ENCODE measurements around the gene CERS4.
"Not testable (repeated sequence)": the region's sequence is repeated elsewhere in the genome, so short reads cannot be mapped to it uniquely, and the experiment has no call there.

The CERS4 gene

DNA sequence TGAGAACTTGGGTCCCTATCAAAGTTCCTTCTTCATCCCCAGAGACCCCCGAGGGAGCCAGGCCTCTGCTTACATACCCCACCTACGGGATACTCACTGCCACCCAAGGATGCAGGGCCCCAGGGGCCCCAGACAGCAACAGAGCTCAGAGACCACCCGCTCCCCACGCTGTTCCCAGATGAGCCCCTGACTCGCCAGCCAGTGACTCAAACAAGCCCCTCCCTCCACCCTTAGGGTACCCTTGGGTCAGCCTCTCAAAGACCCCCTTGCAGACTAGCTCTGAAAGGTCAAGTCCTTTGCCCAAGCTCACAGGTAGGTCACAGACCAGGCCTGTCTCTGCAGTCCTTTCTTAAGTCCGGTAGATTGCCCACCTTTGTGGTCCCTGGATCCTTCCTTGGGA is 53.3 kb downstream of the CERS4 start:
- no peak for DNase-seq

DNA sequence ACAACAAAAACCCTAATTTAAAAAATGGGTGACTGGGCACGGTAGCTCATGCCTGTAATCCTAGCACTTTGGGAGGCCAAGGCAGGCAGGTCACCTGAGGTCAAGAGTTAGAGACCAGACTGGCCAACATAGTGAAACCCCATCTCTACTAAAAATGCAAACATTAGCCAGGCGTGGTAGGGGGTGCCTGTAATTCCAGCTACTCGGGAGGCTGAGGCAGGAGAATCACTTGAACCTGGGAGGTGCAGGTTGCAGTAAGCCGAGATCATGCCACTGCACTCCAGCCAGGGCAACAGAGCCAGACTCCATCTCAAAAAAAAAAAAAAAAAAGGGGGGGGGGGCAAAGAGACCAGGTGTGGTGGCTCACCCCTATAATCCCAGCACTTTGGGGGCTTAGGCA is 55.1 kb downstream of the CERS4 start:
- DNase-seq: not testable (repeated sequence)

DNA sequence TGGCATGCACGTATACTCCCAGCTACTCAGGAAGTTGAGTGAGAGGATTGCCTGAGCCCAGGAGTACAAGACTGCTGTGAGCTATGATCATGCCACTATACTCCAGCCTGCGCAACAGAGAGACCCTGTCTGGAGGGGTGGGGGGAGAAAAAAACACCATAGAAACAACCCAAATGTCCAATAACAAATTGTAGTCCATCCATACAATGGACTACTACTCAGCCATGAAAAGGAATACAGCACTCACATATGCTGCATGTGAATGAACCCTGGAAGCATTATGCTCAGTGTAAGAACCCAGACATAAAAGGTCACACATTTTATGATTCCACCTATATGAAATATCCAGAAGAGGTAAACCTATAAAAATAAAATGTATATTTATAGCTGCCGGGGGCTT is 56.7 kb downstream of the CERS4 start:
- no peak for DNase-seq

DNA sequence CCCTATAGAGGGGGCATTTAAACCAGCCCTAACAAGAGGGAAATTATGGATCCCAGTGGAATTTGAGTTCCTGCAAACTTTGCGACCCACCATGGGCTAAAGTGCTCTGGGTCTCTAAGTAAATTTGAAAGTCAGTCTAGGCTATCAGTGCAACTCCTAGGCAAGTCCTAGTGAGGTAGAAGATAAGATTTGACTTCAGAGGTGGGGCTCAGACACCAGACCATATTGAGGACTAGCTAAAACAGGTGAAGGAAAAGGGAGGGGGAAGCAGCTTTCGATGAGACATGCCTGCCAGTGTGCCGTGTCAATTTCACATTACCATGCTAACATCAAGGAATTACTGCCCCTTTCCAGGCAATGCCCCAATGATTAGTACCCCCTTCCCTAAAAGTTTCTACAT is 60.6 kb downstream of the CERS4 start:
- DNase-seq: no peak

DNA sequence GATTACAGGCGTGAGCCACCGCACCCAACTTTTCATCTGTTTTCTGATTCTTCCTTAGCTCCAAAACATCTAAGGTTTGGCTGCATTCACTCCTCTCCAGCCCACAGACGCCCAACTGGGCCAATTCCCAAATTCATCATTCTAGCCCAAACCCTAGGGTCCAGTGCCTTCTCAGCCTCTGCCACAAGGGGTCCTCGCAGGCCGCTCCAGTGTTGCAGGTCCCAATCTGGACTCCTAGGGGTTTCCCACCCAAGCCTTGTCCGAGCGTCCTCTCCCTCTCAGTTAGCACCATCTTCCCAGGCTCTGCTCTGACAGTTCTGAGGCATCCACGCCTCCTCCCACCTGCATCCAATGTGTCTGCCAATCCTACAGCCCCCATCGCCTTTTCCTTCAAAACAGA is 67.3 kb downstream of the CERS4 start:
- not testable (repeated sequence) for DNase-seq

DNA sequence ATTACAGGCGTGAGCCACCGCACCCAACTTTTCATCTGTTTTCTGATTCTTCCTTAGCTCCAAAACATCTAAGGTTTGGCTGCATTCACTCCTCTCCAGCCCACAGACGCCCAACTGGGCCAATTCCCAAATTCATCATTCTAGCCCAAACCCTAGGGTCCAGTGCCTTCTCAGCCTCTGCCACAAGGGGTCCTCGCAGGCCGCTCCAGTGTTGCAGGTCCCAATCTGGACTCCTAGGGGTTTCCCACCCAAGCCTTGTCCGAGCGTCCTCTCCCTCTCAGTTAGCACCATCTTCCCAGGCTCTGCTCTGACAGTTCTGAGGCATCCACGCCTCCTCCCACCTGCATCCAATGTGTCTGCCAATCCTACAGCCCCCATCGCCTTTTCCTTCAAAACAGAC is 82.2 kb downstream of the CERS4 start:
- not testable (repeated sequence) for DNase-seq

DNA sequence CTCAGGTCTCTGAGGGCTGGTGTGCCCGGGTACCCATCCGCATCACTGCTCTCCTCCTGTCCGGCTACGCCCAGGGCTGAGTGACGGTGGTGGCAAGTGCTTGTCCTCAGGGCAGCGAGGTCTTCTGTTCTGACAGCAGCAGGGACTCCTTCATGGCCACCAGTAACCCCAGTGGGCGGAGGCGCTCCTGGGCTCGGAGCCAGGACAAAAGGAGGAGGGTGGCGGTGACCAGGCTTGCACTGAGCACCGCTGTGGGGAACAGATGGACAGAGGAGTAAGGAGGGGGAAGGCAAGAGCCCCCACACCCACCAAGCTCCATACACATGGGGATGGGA is 93.2 kb downstream of the CERS4 start:
- no peak for DNase-seq

DNA sequence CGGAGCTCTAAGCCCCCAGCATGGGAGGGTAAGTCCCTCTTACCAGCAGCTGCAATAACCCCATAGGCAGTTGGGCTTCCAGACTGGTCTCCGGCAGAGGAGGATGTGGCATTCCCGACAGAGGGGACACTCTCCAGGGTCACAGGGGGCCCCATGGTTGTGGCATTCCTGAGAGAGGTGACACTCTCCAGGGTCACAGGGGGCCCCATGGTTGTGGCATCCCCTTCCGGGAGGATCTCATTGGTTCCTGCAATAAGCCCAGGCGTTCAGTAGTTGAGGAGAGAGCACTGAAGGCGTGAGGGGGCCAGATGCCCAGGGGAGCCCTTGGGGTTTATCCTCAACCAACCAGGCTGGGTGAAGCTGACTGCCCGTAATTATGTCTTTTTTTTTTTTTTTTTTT is 93.6 kb downstream of the CERS4 start:
- no peak for DNase-seq

DNA sequence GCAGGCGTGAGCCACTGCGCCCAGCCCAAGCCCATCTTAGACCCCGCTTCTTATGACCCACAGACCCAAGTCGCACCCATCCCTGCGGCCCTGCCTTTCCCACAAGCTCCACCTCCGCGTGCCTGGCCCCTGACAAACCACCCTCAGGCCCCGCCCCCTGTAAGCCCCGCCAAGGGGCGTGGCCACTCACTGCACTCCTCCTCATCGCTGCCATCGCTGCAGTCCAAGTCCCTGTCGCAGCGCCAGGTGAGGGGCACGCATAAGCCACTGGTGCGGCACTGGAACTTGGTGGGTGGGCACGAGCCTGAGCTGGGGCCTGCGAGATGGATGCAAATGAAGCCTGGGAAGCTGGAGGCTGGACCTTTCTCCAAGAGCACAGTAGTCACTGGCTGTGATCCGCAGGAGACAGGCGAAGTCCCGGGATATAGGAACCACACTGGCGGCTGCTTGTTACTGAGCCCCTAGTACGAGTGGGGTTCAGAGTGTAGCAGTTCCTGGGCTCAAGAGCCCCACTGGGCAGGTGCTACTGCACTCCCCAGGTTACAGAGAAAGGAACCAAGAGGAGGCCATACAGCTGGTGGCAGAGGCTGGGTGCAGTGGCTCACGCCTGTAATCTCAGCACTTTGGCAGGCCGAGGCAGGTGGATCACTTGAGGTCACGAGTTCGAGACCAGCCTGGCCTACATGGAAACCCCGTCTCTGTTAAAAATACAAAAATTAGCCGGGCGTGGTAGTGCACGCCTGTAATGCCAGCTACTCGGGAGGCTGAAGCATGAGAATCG is 95.9 kb downstream of the CERS4 start:
- DNase-seq: no peak

DNA sequence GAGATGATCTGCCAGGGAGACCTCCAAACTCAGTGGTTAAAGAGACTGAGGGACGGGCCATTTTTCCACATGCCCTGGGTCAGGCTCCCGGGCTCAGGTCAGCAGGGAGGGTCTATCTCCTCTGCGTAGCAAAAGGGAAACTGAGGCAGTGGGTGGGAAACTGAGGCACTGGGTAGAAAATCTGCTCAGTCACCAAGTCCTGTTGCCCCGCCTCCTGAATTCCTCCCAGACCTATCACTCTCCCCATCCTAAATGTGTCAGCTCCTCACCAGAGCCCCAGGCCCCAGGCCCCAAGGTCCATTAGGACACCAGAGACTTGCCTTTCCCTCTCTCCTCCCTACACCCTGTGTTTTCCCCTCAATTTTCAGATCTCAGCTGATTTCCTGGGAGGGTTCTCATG is 96.6 kb downstream of the CERS4 start:
- no peak for DNase-seq

DNA sequence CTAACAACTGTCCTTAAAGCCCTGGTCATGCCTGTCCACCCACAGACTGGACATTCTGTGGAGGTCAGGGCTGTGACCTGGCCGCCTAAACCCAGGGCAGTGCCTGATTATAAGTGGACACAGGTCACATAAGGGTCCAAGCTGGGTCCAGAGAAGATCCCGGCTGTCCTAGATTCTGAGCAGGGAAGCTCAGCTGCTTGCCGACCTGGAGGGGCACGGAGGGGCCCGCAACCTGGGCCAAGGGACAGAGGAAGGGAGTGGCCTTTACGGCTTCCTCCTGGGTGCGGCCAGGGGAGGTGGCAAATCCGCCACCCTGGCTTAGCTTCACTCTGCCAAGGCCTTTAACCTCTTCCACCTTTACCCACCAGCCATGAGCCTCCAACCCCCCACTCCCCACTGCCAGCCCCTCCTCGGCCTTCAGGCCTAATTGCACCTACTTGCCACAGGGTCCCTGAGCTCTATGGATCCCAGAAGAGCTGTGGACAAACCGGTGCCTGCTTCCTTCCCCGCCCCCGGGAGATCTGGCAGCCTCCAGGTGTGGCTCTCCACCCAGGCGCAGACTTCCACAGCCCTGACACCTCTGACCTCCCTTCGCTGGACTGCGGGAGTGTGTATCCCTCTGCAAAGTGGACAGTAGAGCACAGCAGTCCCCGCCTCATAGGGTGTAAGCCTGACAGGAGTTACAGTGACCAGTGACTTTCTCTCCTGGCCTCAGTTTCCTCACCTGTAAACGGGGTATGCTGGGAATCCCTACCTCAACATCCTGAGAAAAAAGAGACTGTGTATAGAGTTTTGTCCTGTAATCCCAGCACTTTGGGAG is 97.3 kb downstream of the CERS4 start:
- DNase-seq: no peak

DNA sequence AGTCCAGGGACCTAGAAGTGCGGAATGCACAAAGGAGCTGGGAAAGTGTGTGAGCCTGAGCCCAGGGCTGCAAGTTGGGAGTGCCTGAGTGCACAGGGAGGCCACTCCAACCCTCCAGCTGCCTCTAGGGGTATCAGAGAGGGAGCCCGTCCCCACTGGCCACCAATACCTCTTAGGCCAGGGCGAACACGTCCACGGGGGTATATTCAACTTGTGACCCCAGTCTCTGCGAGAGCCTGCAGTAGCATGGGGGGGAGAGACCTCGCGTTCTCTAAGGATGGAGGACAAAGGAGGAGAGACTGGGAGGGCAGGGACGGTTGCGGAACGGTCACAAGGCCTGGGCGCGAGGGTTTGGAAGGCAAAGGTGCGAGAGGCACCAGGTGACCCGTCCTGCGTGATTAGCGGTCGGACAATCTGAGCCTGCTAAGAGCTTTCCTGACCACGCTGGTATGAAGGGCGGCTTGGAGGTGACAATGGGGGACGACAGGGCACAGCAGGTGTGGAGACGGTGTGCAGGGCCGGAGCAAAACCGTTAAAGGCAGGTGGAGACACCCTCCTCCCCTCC is 98.3 kb downstream of the CERS4 start:
- no peak for DNase-seq

DNA sequence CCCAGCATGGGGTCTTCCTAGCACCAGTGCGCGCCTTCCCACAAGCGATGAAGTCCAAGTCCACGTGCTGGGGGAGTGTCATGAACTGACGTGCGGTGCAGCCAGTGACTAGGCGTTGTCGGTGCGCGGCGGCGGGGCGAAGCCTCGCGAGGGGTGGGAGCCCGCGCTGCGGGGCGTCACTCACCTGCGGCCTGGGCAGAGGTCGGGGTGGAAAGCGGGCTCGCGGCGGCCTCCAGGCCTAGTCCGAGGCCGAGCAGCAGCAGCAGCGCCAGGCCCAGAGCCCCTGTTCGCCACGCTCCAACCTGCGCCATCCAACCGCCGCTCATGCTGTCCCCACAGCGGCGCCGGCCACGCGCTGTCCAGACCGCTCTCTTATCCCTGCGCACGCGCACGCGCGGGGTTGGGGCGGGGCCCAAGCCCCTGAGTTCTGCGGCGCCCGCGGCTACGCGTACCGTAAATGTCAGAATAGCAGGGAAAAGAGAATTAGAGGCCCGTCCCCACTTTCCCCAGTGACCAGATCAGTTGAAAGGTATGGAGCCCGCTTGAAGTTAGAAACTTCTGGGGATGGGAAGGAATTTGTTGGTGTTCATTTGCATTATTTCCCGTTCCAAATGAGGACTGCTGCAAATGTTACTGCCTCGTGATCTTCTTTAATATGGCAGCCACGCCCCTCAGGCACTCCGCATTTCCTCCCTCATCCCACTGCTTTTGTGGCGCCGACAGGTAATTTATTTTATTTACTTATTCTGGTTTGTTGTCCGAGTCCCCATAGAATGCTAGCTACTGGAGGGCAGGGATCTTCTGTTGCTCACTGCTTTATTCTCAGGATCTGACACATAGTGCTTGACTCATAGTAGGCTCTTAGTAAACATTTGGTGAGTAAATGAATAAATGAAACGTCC is 99.0 kb downstream of the CERS4 start, which contains the start of gene CD320:
Gene CD320 (minus strand): TSS at position 394 of the 902 bp plus-strand sequence. CDS start 68 bp downstream, at position 326.
- DNase-seq: peak; percentile 98

DNA sequence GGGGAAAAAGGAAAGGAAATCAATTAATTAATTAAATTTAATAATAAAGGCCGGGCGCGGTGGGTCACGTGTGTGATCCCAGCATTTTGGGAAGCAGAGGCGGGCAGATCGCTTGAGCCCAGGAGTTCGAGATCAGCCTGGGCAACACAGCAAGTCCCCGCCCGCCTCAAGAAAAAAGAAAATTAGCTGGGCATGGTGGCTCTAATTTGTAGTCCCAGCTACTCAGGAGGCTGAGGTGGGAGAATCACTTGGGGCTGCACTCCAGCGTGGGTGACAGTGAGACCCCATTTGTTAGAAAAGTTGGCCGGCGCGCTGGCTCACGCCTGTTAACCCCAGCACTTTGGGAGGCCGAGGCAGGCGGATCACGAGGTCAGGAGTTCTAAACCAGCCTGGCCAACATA is 99.7 kb downstream of the CERS4 start:
- DNase-seq: no peak

DNA sequence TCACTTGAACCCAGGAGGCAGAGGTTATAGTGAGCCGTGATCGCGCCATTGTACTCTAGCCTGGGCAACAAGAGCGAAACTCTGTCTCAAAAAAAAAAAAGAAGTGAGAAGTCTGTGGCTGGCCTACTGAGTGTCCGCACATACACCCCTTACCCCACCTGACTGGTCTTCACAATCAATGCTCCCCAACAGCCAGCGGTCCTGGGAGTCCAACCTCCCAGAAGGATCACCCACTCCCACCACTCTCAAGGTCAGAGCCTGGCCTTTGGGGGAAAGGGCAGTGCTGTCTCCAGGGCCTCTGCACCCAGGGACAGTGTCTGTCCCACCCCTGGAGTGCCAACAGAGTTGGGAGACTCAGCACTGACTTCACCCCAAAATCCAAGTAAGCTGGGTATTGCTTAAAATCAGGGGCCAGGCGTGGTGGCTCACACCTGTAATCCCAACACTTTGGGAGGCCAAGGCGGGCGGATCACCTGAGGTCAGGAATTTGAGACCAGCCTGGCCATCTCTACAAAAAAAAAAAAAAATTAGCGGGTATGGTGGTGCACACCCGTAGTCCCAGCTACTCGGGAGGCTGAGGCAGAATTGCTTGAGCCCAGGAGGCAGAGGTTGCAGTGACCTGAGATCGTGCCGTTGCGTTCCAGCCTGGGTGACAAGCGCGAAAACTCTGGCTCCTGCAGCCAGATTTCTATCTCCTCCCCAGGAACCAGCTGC is 101.3 kb downstream of the CERS4 start:
- DNase-seq: no peak

DNA sequence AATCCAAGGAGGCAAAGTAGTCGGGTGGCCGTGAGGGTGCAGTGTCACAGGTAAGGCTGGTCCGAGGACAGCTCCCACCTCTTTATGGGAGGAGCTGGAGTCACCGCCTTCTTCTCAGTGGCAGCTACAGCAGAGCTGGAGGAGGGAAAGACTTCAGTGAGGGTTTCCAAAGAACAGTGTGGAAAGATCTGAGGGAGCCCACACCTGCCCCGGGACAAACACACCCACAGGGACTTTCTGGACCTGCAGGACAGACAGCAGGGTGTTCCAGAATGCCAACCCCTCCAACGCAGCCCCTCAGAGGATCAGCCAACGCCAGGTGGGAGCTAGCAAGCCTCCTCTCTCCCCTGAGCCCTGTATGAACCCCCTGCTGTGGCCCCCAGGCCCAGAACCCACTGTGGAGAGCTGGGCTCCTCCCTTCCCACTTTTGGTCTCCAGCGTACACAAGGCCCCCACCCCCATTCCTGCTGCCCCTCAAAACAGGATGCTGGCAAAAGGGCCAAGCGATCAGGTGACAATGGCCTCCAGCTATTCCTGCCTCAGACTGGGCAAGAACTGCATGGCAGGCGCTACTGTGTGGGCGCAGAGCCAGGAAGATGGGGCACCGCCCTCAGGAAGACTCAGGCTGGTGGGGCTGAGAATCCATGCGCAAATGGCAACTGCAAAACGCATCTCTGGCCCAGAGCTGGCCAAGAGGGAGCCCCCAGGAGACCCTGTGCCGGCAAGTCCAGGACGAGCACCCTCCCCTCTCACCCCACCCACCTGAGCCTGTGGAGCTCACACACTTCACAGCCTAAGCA is 102.5 kb downstream of the CERS4 start:
- DNase-seq: no peak
